ENCODE results near the gene TFAP2C. TPM values are rescaled to one million over a fixed set of nuclear protein-coding genes. Genes with fewer than 3 reads are reported as not detected.

The TFAP2C gene
- total and polyA plus RNA-seq, 2 experiments from 2014 or later = 12.3 to 19.0 TPM

DNA sequence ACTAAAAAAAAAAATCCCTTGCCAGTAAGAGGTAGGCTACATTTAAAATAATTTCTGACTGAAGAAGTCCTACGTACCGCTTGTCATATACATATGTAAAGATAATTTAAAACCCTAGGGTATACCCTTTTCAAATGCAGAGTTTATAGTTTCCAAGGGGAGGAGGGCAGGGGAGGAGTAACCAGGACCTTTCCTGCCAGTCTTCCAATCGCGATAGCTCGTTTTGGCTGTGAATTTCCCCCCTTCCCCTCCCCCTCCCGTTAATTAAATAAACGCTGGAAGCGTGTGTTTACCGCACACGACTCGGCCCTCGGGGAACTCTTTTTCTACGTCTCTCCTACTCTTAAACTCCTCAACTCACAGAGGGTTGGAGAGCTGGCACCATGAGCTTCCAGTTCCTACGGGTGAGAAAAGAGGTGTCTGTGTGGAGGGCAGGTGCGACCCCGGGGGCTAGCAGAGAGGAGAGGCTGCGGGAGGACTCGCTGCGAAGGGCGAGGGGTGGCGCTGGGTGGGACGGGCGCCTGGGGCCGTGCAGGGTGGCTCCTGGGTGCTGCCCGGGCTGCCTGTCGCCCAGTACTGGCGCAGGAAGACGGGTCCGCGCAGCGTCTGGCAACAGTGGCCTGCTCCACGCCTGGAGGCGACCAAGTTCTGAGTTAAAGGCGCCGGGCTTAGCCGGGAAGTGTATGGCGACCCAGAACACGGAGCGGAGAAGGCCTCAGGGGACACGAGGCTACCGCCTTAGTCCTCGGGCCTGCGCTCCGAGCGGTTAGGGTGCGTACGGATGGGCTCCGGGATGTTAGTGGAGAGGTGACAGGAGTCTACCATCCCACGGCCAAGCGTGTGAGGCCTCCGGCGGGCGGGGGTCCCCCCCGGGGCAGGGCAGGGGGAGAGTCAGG is 4.1 kb upstream of the TFAP2C start:
- in situ Hi-C loops (cut with MboI) = loop anchor here (10.0 kb wide), 1 partner anchor 350 kb away; no protein-coding TSS in a partner anchor
- Histone ChIP-seq H3K27ac (no peak overlapping the region), H3K9me2 (ENCODE audit: insufficient read depth) (no peaks in the 10 kb centered on the region), H3K4me3 (no peak overlapping the region), H3K27me3 (replicated peaks; ENCODE audit: insufficient read depth) (no peaks in the 10 kb centered on the region; the same call in 1 of the 2 replicates), H4K20me1 (ENCODE audit: insufficient read depth) (no peaks in the 10 kb centered on the region), H3F3A (ENCODE audit: insufficient read depth) (peaks cover 3% of the 10 kb centered on the region; the same call in 1 of the 2 replicates), H3K9ac (no peak overlapping the region), H2AFZ (no peak overlapping the region), H3K4me1 (ENCODE audit: insufficient read depth) (no peaks in the 10 kb centered on the region), H3K9me3 (ENCODE audit: low read depth) (no peaks in the 10 kb centered on the region), H3K4me2 (ENCODE audit: unreplicated experiment) (no peak overlapping the region), H3K79me2 (ENCODE audit: insufficient read depth) (peaks cover 9% of the 10 kb centered on the region), H3K36me3 (ENCODE audit: low read depth) (no peaks in the 10 kb centered on the region)
- TF ChIP-seq EZH2phosphoT487 (IDR thresholded peaks at IDR 0.05; ENCODE audit: insufficient read depth, low read depth) (no peak), EZH2 (IDR thresholded peaks at IDR 0.05; ENCODE audit: insufficient read depth, poor library complexity, severe bottlenecking) (no peak)
- DNase-seq = no peak
- 77 to 85% methylated on average over 43 to 54 of the region's 54 CpGs for WGBS, 2 experiments (ENCODE audit: low coverage in 1 of 2, low lambda C conversion rate in 2 of 2, missing lambda C conversion rate in 2 of 2)

DNA sequence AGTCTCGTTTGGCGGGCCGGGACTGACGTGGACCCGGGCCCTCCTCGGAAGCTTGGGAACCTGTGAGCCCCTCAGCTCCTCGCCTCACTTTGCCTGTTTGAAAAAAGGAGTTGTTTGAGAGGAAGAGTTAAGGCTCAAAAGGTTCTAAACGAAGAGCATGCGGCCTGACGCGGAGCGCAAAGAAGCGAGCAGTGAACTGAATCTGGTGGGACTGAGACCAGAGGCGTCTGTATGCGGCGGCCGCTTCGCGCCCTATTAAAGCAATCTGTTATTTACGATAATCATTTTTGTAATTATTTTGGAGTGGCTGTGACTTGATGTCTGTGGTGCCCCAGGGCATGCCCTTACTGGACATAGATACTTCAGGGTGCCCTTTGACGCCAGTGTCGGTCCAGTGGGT is 3.3 kb upstream of the TFAP2C start:
- no peak overlapping the region for H3K4me2 ChIP-seq (ENCODE audit: unreplicated experiment)

DNA sequence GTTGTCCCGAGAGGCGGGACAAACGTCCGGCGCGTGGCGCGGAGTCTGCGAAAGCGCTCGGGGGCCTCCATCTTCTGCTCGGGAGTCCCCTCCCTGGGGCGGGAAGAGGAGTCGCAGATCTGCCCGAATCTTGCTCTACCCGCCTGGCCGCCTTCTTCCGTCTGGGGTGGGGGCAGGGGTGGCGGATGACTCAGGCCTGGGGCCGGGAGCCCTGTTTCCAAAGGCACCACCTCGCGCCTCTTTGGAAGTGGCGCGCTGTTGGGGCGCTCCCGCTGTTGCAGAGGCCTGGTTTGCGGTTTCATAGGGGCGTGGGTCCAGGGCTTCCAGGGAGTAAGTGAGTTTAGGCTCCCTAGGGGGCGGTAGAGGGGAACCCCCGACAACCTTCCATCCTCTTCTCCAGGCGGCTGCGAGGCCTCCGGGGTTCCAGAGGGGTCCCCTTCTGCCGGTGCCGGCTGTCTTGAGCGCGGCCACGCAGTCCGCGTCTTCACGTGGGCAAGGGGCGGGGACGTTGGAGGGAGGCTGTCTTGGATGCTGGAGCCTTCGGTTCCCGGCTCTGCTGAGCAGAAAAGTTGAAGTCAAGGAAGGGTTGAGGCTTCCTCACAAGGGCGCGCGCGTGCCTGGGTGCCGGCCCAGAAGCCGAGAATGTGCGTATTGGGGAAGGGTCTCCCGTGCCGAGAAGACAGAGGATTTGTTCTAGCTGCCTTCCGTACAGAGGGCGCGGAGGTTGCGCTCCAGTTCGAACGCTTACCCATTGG is 2.6 kb upstream of the TFAP2C start:
- WGBS, 2 experiments (ENCODE audit: low coverage in 1 of 2, low lambda C conversion rate in 2 of 2, missing lambda C conversion rate in 2 of 2) = 37 to 40% methylated on average over 50 to 60 of the region's 60 CpGs
- Histone ChIP-seq H3K27ac (no peak overlapping the region), H3K27me3 (replicated peaks; ENCODE audit: insufficient read depth) (no peaks in the 10 kb centered on the region; the same call in 1 of the 2 replicates)

More for the DNA sequence above, 3.3 kb upstream of the TFAP2C start:
- Histone ChIP-seq H3K9me2 (ENCODE audit: insufficient read depth) (no peaks in the 10 kb centered on the region), H3K27me3 (replicated peaks; ENCODE audit: insufficient read depth) (no peaks in the 10 kb centered on the region; the same call in 1 of the 2 replicates), H3K27ac (no peak overlapping the region), H4K20me1 (ENCODE audit: insufficient read depth) (no peaks in the 10 kb centered on the region), H2AFZ (no peak overlapping the region), H3F3A (ENCODE audit: insufficient read depth) (peaks cover 3% of the 10 kb centered on the region; the same call in 1 of the 2 replicates), H3K36me3 (ENCODE audit: low read depth) (no peaks in the 10 kb centered on the region), H3K9me3 (ENCODE audit: low read depth) (no peaks in the 10 kb centered on the region), H3K4me3 (no peak overlapping the region), H3K4me1 (ENCODE audit: insufficient read depth) (no peaks in the 10 kb centered on the region), H3K9ac (no peak overlapping the region), H3K79me2 (ENCODE audit: insufficient read depth) (peaks cover 16% of the 10 kb centered on the region)
- no peak for TF ChIP-seq EZH2 (IDR thresholded peaks at IDR 0.05; ENCODE audit: insufficient read depth, poor library complexity, severe bottlenecking)
- TF ChIP-seq EZH2phosphoT487 (IDR thresholded peaks at IDR 0.05; ENCODE audit: insufficient read depth, low read depth) = no peak
- 94 to 96% methylated on average over 22 of the region's 22 CpGs for WGBS, 2 experiments (ENCODE audit: low coverage in 1 of 2, low lambda C conversion rate in 2 of 2, missing lambda C conversion rate in 2 of 2)
- no peak for DNase-seq
- in situ Hi-C loops (cut with MboI) = loop anchor here (10.0 kb wide), 1 partner anchor 349 kb away; no protein-coding TSS in a partner anchor

More for the DNA sequence above, 2.6 kb upstream of the TFAP2C start:
- in situ Hi-C loops (cut with MboI) = loop anchor here (10.0 kb wide), 1 partner anchor 348 kb away; no protein-coding TSS in a partner anchor
- H3K4me1 ChIP-seq (ENCODE audit: insufficient read depth) = peaks cover 5% of the 10 kb centered on the region
- no peak overlapping the region for H3K4me3 ChIP-seq
- peaks cover 3% of the 10 kb centered on the region; the same call in 1 of the 2 replicates for H3F3A ChIP-seq (ENCODE audit: insufficient read depth)
- H3K9ac ChIP-seq = no peak overlapping the region
- no peaks in the 10 kb centered on the region for H4K20me1 ChIP-seq (ENCODE audit: insufficient read depth)
- no peaks in the 10 kb centered on the region for H3K9me3 ChIP-seq (ENCODE audit: low read depth)
- H3K36me3 ChIP-seq (ENCODE audit: low read depth) = peaks cover under 1% of the 10 kb centered on the region; the same call in 1 of the 2 replicates
- peak; percentile 52 for DNase-seq
- TF ChIP-seq EZH2 (IDR thresholded peaks at IDR 0.05; ENCODE audit: insufficient read depth, poor library complexity, severe bottlenecking) (no peak), EZH2phosphoT487 (IDR thresholded peaks at IDR 0.05; ENCODE audit: insufficient read depth, low read depth) (no peak)
- H3K79me2 ChIP-seq (ENCODE audit: insufficient read depth) = peaks cover 23% of the 10 kb centered on the region
- H2AFZ ChIP-seq = no peak overlapping the region
- no peaks in the 10 kb centered on the region for H3K9me2 ChIP-seq (ENCODE audit: insufficient read depth)
- no peak overlapping the region for H3K4me2 ChIP-seq (ENCODE audit: unreplicated experiment)

Data from GM23248 (cell line).